GM12878 (cell line): ENCODE measurements around the gene SHB. TPM values are rescaled to one million over a fixed set of nuclear protein-coding genes. Genes with fewer than 3 reads are reported as not detected.

Experiments
- ATAC-seq: fragments of 200-7000 bp; cut with Tn5 transposase; 3 replicates; pipeline ENCODE4 v1.9.1; 2020; ENCODE audit warnings: mild to moderate bottlenecking, moderate library complexity
- BruUV-seq: library from RNA; stranded (reverse); fragments of 400-500 nt; replicated peaks from 2 replicates; lab custom pipeline; 2021; lab: Mats Ljungman, UMichigan
- CTCF ChIA-PET: fragments of 300-600 bp; sonication (Branson Sonifier 250); formaldehyde crosslinking; extraction: SDS; loops from one replicate; lab custom pipeline; 2021; ENCODE audit warnings: inconsistent platforms; lab: Yijun Ruan, JAX
- POLR2A ChIA-PET: fragments of 350-600 bp; formaldehyde crosslinking; extraction: SDS; loops from one replicate; lab custom pipeline; 2021; ENCODE audit warnings: inconsistent platforms; lab: Charles Lee
- RAD21 ChIA-PET: fragments of 300-600 bp; sonication (Branson Sonifier 250); formaldehyde crosslinking; loops from one replicate; lab custom pipeline; 2023; ENCODE audit warnings: antibody characterized with exemption; ENCODE audit not compliant: unreplicated experiment; lab: Charles Lee
- SMC1A ChIA-PET: fragments of 300-600 bp; sonication (Branson Sonifier 250); formaldehyde crosslinking; loops from one replicate; lab custom pipeline; 2023; ENCODE audit not compliant: unreplicated experiment, uncharacterized antibody; lab: Charles Lee
- DNase-seq: peaks from one replicate; pipeline ENCODE4 v3.0.0-alpha.2; 2011; ENCODE audit warnings: low read depth, low spot score
- FAIRE-seq: peaks from 3 replicates; lab custom pipeline; 2011; peaks lifted over from hg19 to GRCh38; lab: Jason Lieb, UNC
- H2AFZ ChIP-seq: 2 replicates; pipeline ENCODE4 v1.6.0; 2011; ENCODE audit warnings: low read depth, low read length, control low read depth; ENCODE audit not compliant: control insufficient read depth
- H3K27ac ChIP-seq: 2 replicates; pipeline ENCODE4 v1.5.1; 2011; ENCODE audit warnings: control low read depth; ENCODE audit not compliant: control insufficient read depth, insufficient read depth
- H3K27me3 ChIP-seq, 2 experiments: replicated peaks in 1 of 2; 2 replicates each; pipeline versions ENCODE4 v1.6.0 to v1.6.1; 2011; ENCODE audit warnings: low read length in 1 of 2; ENCODE audit not compliant: control insufficient read depth in 2 of 2, insufficient read depth in 2 of 2
- H3K36me3 ChIP-seq, 2 experiments: 2 replicates each; pipeline ENCODE4 v1.5.1; 2011; ENCODE audit warnings: low read length in 1 of 2; ENCODE audit not compliant: control insufficient read depth in 2 of 2, insufficient read depth in 2 of 2
- H3K4me1 ChIP-seq: 2 replicates; pipeline ENCODE4 v1.6.1; 2011; ENCODE audit warnings: mild to moderate bottlenecking, low read length, moderate library complexity, mixed read lengths; ENCODE audit not compliant: control insufficient read depth, insufficient read depth
- H3K4me2 ChIP-seq: 2 replicates; pipeline ENCODE4 v1.6.0; 2011; ENCODE audit warnings: control low read depth; ENCODE audit not compliant: control insufficient read depth, insufficient read depth
- H3K4me3 ChIP-seq: fragments of 200-600 bp; sonication (generic); 2 replicates; pipeline ENCODE4 v1.5.1; 2016
- H3K79me2 ChIP-seq: 2 replicates; pipeline ENCODE4 v1.6.0; 2011; ENCODE audit warnings: low read length; ENCODE audit not compliant: control insufficient read depth, insufficient read depth
- H3K9ac ChIP-seq: 2 replicates; pipeline ENCODE4 v1.8.0; 2011; ENCODE audit warnings: low read length, control low read depth, mixed read lengths; ENCODE audit not compliant: control insufficient read depth, insufficient read depth
- H3K9me3 ChIP-seq: replicated peaks from 3 replicates; pipeline ENCODE4 v1.5.1; 2011; ENCODE audit warnings: mild to moderate bottlenecking, low read length; ENCODE audit not compliant: control insufficient read depth, insufficient read depth
- H4K20me1 ChIP-seq: 2 replicates; pipeline ENCODE4 v1.6.0; 2011; ENCODE audit not compliant: control insufficient read depth, insufficient read depth
- ASH2L ChIP-seq: fragments of 300-600, 200-600 bp; sonication (generic); IDR thresholded peaks from 2 replicates; pipeline ENCODE4 v1.6.1; 2017; ENCODE audit warnings: low read depth, mild to moderate bottlenecking, borderline replicate concordance
- BRCA1 ChIP-seq: IDR thresholded peaks from 2 replicates; pipeline ENCODE4 v1.6.1; 2011; ENCODE audit warnings: low read depth, low read length, improper control_type of control experiment
- CHD1 ChIP-seq: IDR thresholded peaks from 2 replicates; pipeline ENCODE4 v1.6.1; 2012; ENCODE audit warnings: low read depth, low read length, improper control_type of control experiment
- HDAC6 ChIP-seq: fragments of 200-600 bp; sonication (generic); IDR thresholded peaks from one replicate; pipeline ENCODE4 v1.8.0; 2017; ENCODE audit warnings: antibody characterized with exemption; ENCODE audit not compliant: unreplicated experiment
- LARP7 ChIP-seq: fragments of 450-650 bp; IDR thresholded peaks from 2 replicates; pipeline ENCODE4 v1.6.1; 2017; ENCODE audit warnings: mild to moderate bottlenecking
- MEF2B ChIP-seq: fragments of 450-650 bp; IDR thresholded peaks from 2 replicates; pipeline ENCODE4 v1.6.1; 2018; ENCODE audit warnings: mild to moderate bottlenecking, moderate library complexity; ENCODE audit not compliant: partially characterized antibody, poor library complexity, severe bottlenecking
- PAX5 ChIP-seq: IDR thresholded peaks from 2 replicates; pipeline ENCODE4 v1.6.1; 2011; ENCODE audit warnings: low read depth, low read length, borderline replicate concordance
- RB1 ChIP-seq: fragments of 450-650 bp; formaldehyde crosslinking; IDR thresholded peaks from 2 replicates; pipeline ENCODE4 v1.6.1; 2017; ENCODE audit warnings: mild to moderate bottlenecking, borderline replicate concordance
- SKIL ChIP-seq: fragments of 450-650 bp; IDR thresholded peaks from 2 replicates; pipeline ENCODE4 v1.6.1; 2017; ENCODE audit warnings: mild to moderate bottlenecking, low read depth, inconsistent platforms; ENCODE audit not compliant: poor library complexity, severe bottlenecking
- SMAD5 ChIP-seq: IDR thresholded peaks from 2 replicates; pipeline ENCODE4 v1.6.1; 2016; ENCODE audit warnings: antibody characterized with exemption, low read depth
- SP1 ChIP-seq: IDR thresholded peaks from one replicate; pipeline ENCODE4 v1.6.1; 2011; ENCODE audit warnings: low read depth, low read length
- SREBF1 ChIP-seq: IDR thresholded peaks from 2 replicates; pipeline ENCODE4 v1.6.1; 2012; ENCODE audit warnings: mild to moderate bottlenecking, low read length
- SREBF2 ChIP-seq: IDR thresholded peaks from 2 replicates; pipeline ENCODE4 v1.6.1; 2012; ENCODE audit warnings: mild to moderate bottlenecking, low read length
- STAT3 ChIP-seq: IDR thresholded peaks from 2 replicates; pipeline ENCODE4 v1.6.1; 2011; ENCODE audit warnings: low read depth, low read length, improper control_type of control experiment
- WGBS: methylation state at CpG from one replicate; pipeline ENCODE4 v1.1.6; 2016; ENCODE audit warnings: low lambda C conversion rate; ENCODE audit not compliant: insufficient replicate concordance, insufficient coverage; ENCODE audit errors: missing lambda C conversion rate; 5-methylcytosine and 5-hydroxymethylcytosine counted together
- in situ Hi-C: fragments of 300-500 bp; cut with MboI; formaldehyde crosslinking; loops from 9 replicates; pipeline ENCODE4 v1.14.3; 2018; ENCODE audit warnings: mixed read lengths
- intact Hi-C: fragments of 100-400 bp; cut with micrococcal nuclease; formaldehyde crosslinking; loops from one replicate; pipeline ENCODE4 v1.14.2; 2022; ENCODE audit not compliant: unreplicated experiment
- polyA plus RNA-seq, 11 experiments: library from polyadenylated mRNA; depleted of rRNA in 4 of 11; unstranded in 6 of 11; stranded (reverse) in 5 of 11; fragments of >200 nt; fragmentation: Nextera tagmentation in 4 of 11; fragmentation: Illumina TruSeq in 1 of 11; extraction: Ambion mirVana in 4 of 11; extraction: Trizol in 1 of 11; gene quantifications; 1 replicate in 1 of 11; 2 replicates in 10 of 11; pipeline versions ENCODE4 v1.2.1 to v1.2.3, GENCODE V29; 2011 to 2016; ENCODE audit warnings: inconsistent platforms in 2 of 11, missing spikeins in 2 of 11, low read depth in 1 of 11
- total RNA-seq, 4 experiments: library from RNA; depleted of rRNA in 3 of 4; stranded (reverse); fragments of >200 nt in 3 of 4; fragmentation: Illumina TruSeq in 1 of 4; extraction: Trizol in 1 of 4; gene quantifications; 2 replicates each; pipeline versions ENCODE4 v1.2.1 to v1.2.3, GENCODE V29; 2013 to 2021

Gene SHB
- total and polyA plus RNA-seq, 10 of the 15 experiments (the other 5 are each of a cell fraction or from before 2014, with no cell fraction given), result 0.29 to 6.2 (median 1.3) TPM

GRCh38 chr9:38017149-38017884 is 51.7 kb downstream of the SHB start:
- no peak for ATAC-seq
- ChIA-PET CTCF (interaction anchor here (0.7 to 1.6 kb wide), 4 partner anchors 9 to 44 kb away, joined by 3 to 7 read pairs (median 3); no protein-coding TSS in a partner anchor), RAD21 (interaction anchor here (1.0 kb wide), 1 partner anchor 28 kb away, joined by 3 read pairs; no protein-coding TSS in a partner anchor)
- DNase-seq, result no peak
- in situ Hi-C loops, result loop anchor here (25.0 kb wide), 1 partner anchor 530 kb away; the partner anchor contains the start of gene POLR1E
- no peak overlapping the region for H2AFZ ChIP-seq
- no peaks in the 10 kb centered on the region for H3K79me2 ChIP-seq
- no peak overlapping the region for H3K4me2 ChIP-seq
- H3K27me3 ChIP-seq, result no peaks in the 10 kb centered on the region
- no TSS peak for BruUV-seq
- no peak overlapping the region for H3K4me3 ChIP-seq
- no peak for TF ChIP-seq SREBF2
- TF ChIP-seq MEF2B, result no peak
- no peak for TF ChIP-seq SP1
- TF ChIP-seq BRCA1, result no peak
- TF ChIP-seq PAX5, result no peak
- TF ChIP-seq SREBF1, result no peak
- TF ChIP-seq SMAD5, result no peak
- TF ChIP-seq LARP7, result no peak
- no peak for TF ChIP-seq SKIL
- TF ChIP-seq RB1, result no peak
- TF ChIP-seq CHD1, result no peak
- no peak for TF ChIP-seq HDAC6
- no peak for TF ChIP-seq STAT3
- TF ChIP-seq ASH2L, result no peak
- TF ChIP-seq, all 136 proteins: peak for 0
- SMC1A ChIA-PET, result interaction anchor here (1.0 to 1.6 kb wide), 2 partner anchors 14 to 50 kb away, joined by 3 to 6 read pairs; no protein-coding TSS in a partner anchor
- no peaks in the 10 kb centered on the region; a peak in 1 of 4 replicates for H3K36me3 ChIP-seq
- no peak overlapping the region for H3K9ac ChIP-seq
- no peak for FAIRE-seq
- POLR2A ChIA-PET, result no interaction called here
- H3K27ac ChIP-seq, result no peak overlapping the region
- WGBS, result 84% methylated on average over 13 of the region's 13 CpGs
- H3K4me1 ChIP-seq, result no peaks in the 10 kb centered on the region
- no peaks in the 10 kb centered on the region for H4K20me1 ChIP-seq
- intact Hi-C loops, result no loop called here
- no peaks in the 10 kb centered on the region for H3K9me3 ChIP-seq
